NT2/D1 (cell line): Measurements from ENCODE around the gene GSE1.

Experiments
- SUZ12 ChIP-seq: IDR thresholded peaks from 2 replicates; pipeline ENCODE4 v1.6.1; 2011; ENCODE audit not compliant: insufficient read length, insufficient read depth; ENCODE audit errors: extremely low read depth
- YY1 ChIP-seq: IDR thresholded peaks from 2 replicates; pipeline ENCODE4 v1.6.1; 2011; ENCODE audit not compliant: insufficient read length, insufficient read depth

DNA sequence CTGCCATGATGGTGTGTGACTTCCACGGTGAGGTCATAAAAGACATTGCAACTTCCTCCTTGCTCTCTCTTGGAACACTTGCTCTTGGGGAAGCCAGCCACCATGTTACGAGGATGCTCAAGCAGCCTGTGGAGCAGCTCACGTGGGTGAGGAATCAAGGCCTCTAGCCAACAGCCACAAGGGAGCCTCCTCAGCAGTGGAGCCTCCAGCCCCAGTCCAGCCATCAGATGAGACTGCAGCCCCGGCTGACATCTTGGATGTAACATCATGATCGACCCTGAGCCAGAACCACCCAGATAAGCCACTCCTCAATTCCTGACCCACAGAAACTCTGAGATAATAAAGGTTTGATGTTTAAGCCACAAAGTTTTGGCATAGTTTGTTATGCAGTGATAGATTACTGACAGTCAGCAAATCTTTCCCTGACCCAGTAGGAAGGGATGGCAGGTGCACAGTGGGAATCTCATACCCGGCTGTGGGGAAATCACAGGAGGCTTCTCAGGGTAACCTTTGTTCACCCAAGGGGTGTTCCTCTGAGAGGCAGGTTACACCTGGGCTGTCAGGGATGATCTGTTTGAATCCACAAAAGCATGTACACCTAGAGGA is 99.0 kb downstream of the GSE1 start:
- no peak for TF ChIP-seq YY1
- TF ChIP-seq SUZ12, result no peak
